ENCODE results near the gene CACHD1. TPM values are rescaled to one million over a fixed set of nuclear protein-coding genes. Genes with fewer than 3 reads are reported as not detected.

The CACHD1 gene
- total RNA-seq, 2 experiments from 2014 or later: 0.06 to 0.07 TPM

- ATAC-seq (no peak), DNase-seq (no peak)
- H3K4me1 Mint-ChIP-seq: peaks cover 20% of the 10 kb centered on the region
- CTCF ChIA-PET: no interaction called here
- no peak overlapping the region for H3K4me3 Mint-ChIP-seq
- H3K27me3 Mint-ChIP-seq: peaks cover 17% of the 10 kb centered on the region
- peaks cover 2% of the 10 kb centered on the region for H3K36me3 Mint-ChIP-seq
- H3K27ac Mint-ChIP-seq: no peak overlapping the region
- H3K9me3 Mint-ChIP-seq (ENCODE audit: low read depth): no peaks in the 10 kb centered on the region
Observed at GRCh38 chr1:64543831-64544230, 73.9 kb downstream of the CACHD1 start.

GRCh38 chr1:64545118-64545843 lies 75.4 kb downstream of the CACHD1 start:
- ATAC-seq (no peak), DNase-seq (no peak)
- H3K9me3 Mint-ChIP-seq (ENCODE audit: low read depth): no peaks in the 10 kb centered on the region
- peaks cover 17% of the 10 kb centered on the region for H3K4me1 Mint-ChIP-seq
- no peak overlapping the region for H3K27ac Mint-ChIP-seq
- peaks cover 2% of the 10 kb centered on the region for H3K36me3 Mint-ChIP-seq
- H3K27me3 Mint-ChIP-seq: peaks cover 14% of the 10 kb centered on the region
- no peak overlapping the region for H3K4me3 Mint-ChIP-seq
- CTCF ChIA-PET: no interaction called here

- Mint-ChIP-seq H3K36me3 (peaks cover 2% of the 10 kb centered on the region), H3K27me3 (peaks cover 12% of the 10 kb centered on the region), H3K9me3 (ENCODE audit: low read depth) (no peaks in the 10 kb centered on the region), H3K27ac (no peak overlapping the region), H3K4me1 (peaks cover 15% of the 10 kb centered on the region), H3K4me3 (no peak overlapping the region)
- ATAC-seq (no peak), DNase-seq (no peak)
- CTCF ChIA-PET: no interaction called here
Observed at GRCh38 chr1:64546013-64546412, 76.1 kb downstream of the CACHD1 start.

- Mint-ChIP-seq H3K4me3 (no peak overlapping the region), H3K36me3 (no peaks in the 10 kb centered on the region), H3K27ac (no peak overlapping the region), H3K9me3 (ENCODE audit: low read depth) (no peaks in the 10 kb centered on the region), H3K27me3 (peaks cover 16% of the 10 kb centered on the region), H3K4me1 (peaks cover 12% of the 10 kb centered on the region)
- DNase-seq (no peak), ATAC-seq (no peak)
- CTCF ChIA-PET: no interaction called here
Observed at GRCh38 chr1:64549464-64550239, 79.7 kb downstream of the CACHD1 start.

GRCh38 chr1:64550510-64550909 lies 80.6 kb downstream of the CACHD1 start:
- no peak overlapping the region for H3K27ac Mint-ChIP-seq
- CTCF ChIA-PET: no interaction called here
- H3K9me3 Mint-ChIP-seq (ENCODE audit: low read depth): no peaks in the 10 kb centered on the region
- no peak overlapping the region for H3K4me3 Mint-ChIP-seq
- H3K4me1 Mint-ChIP-seq: peaks cover 5% of the 10 kb centered on the region
- H3K36me3 Mint-ChIP-seq: no peaks in the 10 kb centered on the region
- ATAC-seq (peak; percentile 57), DNase-seq (no peak)
- peaks cover 18% of the 10 kb centered on the region for H3K27me3 Mint-ChIP-seq

GRCh38 chr1:64550946-64551605 lies 81.1 kb downstream of the CACHD1 start:
- Mint-ChIP-seq H3K27me3 (peaks cover 23% of the 10 kb centered on the region), H3K36me3 (no peaks in the 10 kb centered on the region), H3K9me3 (ENCODE audit: low read depth) (no peaks in the 10 kb centered on the region), H3K27ac (no peak overlapping the region), H3K4me1 (peaks cover 4% of the 10 kb centered on the region), H3K4me3 (no peak overlapping the region)
- CTCF ChIA-PET: no interaction called here
- DNase-seq (no peak), ATAC-seq (no peak)

GRCh38 chr1:64553285-64553684 lies 83.4 kb downstream of the CACHD1 start:
- no peak for ATAC-seq
- CTCF ChIA-PET: no interaction called here
- DNase-seq: no peak
- Mint-ChIP-seq H3K27me3 (peaks cover 26% of the 10 kb centered on the region), H3K36me3 (no peaks in the 10 kb centered on the region), H3K27ac (no peak overlapping the region), H3K9me3 (ENCODE audit: low read depth) (no peaks in the 10 kb centered on the region), H3K4me3 (no peak overlapping the region), H3K4me1 (peaks cover 4% of the 10 kb centered on the region)

- H3K9me3 Mint-ChIP-seq (ENCODE audit: low read depth): no peaks in the 10 kb centered on the region
- DNase-seq: no peak
- ATAC-seq: no peak
- H3K4me3 Mint-ChIP-seq: no peak overlapping the region
- CTCF ChIA-PET: no interaction called here
- no peak overlapping the region for H3K27ac Mint-ChIP-seq
- no peaks in the 10 kb centered on the region for H3K4me1 Mint-ChIP-seq
- peaks cover 33% of the 10 kb centered on the region for H3K27me3 Mint-ChIP-seq
- H3K36me3 Mint-ChIP-seq: no peaks in the 10 kb centered on the region
Observed at GRCh38 chr1:64555947-64556346, 86.0 kb downstream of the CACHD1 start.

GRCh38 chr1:64561993-64562392 lies 92.1 kb downstream of the CACHD1 start:
- CTCF ChIA-PET: no interaction called here
- H3K27me3 Mint-ChIP-seq: peaks cover 40% of the 10 kb centered on the region
- H3K36me3 Mint-ChIP-seq: no peaks in the 10 kb centered on the region
- no peak overlapping the region for H3K27ac Mint-ChIP-seq
- H3K4me1 Mint-ChIP-seq: no peaks in the 10 kb centered on the region
- no peak overlapping the region for H3K4me3 Mint-ChIP-seq
- ATAC-seq (no peak), DNase-seq (no peak)
- H3K9me3 Mint-ChIP-seq (ENCODE audit: low read depth): peaks cover 2% of the 10 kb centered on the region

- peaks cover 2% of the 10 kb centered on the region for H3K9me3 Mint-ChIP-seq (ENCODE audit: low read depth)
- no peak for ATAC-seq
- H3K27me3 Mint-ChIP-seq: peaks cover 38% of the 10 kb centered on the region
- DNase-seq: no peak
- CTCF ChIA-PET: no interaction called here
- H3K4me3 Mint-ChIP-seq: no peak overlapping the region
- no peaks in the 10 kb centered on the region for H3K36me3 Mint-ChIP-seq
- H3K27ac Mint-ChIP-seq: no peak overlapping the region
- H3K4me1 Mint-ChIP-seq: no peaks in the 10 kb centered on the region
Observed at GRCh38 chr1:64563958-64564565, 94.1 kb downstream of the CACHD1 start.

GRCh38 chr1:64564891-64565290 lies 95.0 kb downstream of the CACHD1 start:
- H3K36me3 Mint-ChIP-seq: no peaks in the 10 kb centered on the region
- DNase-seq (no peak), ATAC-seq (no peak)
- no peak overlapping the region for H3K4me3 Mint-ChIP-seq
- CTCF ChIA-PET: no interaction called here
- H3K27me3 Mint-ChIP-seq: peaks cover 34% of the 10 kb centered on the region
- peaks cover 2% of the 10 kb centered on the region for H3K9me3 Mint-ChIP-seq (ENCODE audit: low read depth)
- no peak overlapping the region for H3K27ac Mint-ChIP-seq
- no peaks in the 10 kb centered on the region for H3K4me1 Mint-ChIP-seq

GRCh38 chr1:64567426-64568170 lies 97.7 kb downstream of the CACHD1 start:
- Mint-ChIP-seq H3K36me3 (no peaks in the 10 kb centered on the region), H3K4me1 (no peaks in the 10 kb centered on the region), H3K4me3 (no peak overlapping the region), H3K27me3 (peaks cover 21% of the 10 kb centered on the region), H3K9me3 (ENCODE audit: low read depth) (no peaks in the 10 kb centered on the region), H3K27ac (no peak overlapping the region)
- CTCF ChIA-PET: no interaction called here
- ATAC-seq (no peak), DNase-seq (no peak)

GRCh38 chr1:64568171-64568450 lies 98.2 kb downstream of the CACHD1 start:
- DNase-seq (no peak), ATAC-seq (no peak)
- no peaks in the 10 kb centered on the region for H3K9me3 Mint-ChIP-seq (ENCODE audit: low read depth)
- H3K4me1 Mint-ChIP-seq: no peaks in the 10 kb centered on the region
- peaks cover 21% of the 10 kb centered on the region for H3K27me3 Mint-ChIP-seq
- CTCF ChIA-PET: no interaction called here
- no peak overlapping the region for H3K4me3 Mint-ChIP-seq
- H3K27ac Mint-ChIP-seq: no peak overlapping the region
- no peaks in the 10 kb centered on the region for H3K36me3 Mint-ChIP-seq

Measured in activated CD8-positive, alpha-beta memory T cell treated with anti-CD3 and anti-CD28 coated beads, Interleukin-2, amount 10 ng/mL, durations not matched to agents 7 days and 5 days (primary cell).